DMS79 (cell line): ENCODE data around the gene ASCL5.

Experiments
- DNase-seq: peaks from one replicate; lab custom pipeline; 2025; lab: John Stamatoyannopoulos, UW

ASCL5 gene

DNA sequence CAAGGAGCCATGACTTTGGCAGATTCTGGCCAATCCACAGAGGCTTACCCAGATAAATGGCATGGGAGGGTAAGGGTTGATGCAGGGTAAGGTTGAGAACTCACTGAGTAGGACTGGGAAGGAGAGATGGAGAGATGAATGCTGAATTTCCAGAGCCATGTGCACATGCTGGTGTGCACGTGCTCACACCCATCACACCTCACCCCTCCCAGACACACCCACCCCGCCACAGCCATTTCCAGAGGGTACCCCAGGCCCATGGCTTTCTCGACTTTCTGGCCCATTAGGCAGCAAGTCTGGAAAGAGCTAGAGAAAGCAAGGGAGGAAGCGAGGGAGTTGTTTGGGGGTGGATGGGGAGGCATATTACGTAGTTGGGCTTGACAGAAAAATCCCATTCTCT lies 16.4 kb downstream of the ASCL5 start:
- DNase-seq, result no peak

DNA sequence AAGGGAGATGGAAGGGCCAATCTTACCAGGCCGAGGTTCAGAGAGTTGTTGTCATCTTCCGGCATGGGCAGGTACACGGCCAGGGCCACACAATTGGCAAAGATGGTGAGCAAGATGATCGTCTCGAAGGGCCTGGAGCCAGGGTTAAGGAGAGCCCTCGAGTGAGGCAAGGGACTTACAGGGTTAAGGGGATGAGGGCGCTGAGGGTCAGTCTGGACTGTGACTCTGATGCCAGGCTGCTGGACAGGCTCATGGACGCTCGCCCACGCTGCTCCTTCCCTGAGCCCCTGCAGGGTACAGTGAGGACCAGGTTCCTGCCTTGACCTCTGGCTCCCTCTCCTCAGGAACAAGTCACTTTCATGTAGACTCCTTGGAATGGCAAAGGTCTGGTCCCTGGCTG lies 16.8 kb downstream of the ASCL5 start:
- no peak for DNase-seq

DNA sequence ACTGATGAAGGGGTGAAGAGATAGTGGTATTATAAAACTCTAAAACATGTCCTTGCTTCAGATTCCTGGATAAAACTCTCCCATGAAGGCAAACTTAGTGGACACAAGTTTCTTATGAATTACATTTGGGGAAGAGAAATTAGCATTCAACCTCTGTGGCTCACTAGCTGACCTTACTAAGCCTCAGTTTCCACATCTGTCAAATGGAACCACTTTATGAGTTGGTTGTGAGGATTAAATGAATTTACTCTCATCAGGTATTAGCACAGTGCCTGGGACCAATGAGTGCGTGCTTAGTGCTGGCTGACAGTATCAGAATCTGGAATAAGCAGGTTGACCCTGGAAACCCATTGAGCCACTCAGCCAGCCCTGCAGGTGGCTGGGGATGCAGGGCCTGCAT lies 17.3 kb downstream of the ASCL5 start:
- DNase-seq, result no peak

DNA sequence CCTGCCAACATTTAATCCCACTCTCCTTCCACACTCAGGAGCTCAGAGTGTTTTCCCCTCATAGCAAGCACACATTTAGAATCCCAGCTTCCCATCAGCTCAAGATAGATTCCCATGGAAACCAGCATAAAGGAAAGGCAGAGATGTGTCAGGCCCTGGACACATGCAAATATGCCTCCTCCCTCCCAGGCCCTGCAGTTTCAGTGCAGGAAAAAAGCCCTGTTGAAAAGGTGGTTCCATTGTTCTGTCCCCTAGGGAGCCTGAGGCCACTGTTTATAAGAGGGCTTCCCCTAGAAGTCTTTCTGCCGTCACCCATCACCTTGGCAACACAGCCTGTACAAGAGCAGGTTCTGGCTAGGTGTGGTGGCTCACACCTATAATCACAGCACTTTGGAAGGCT lies 18.4 kb downstream of the ASCL5 start:
- peak; percentile 65 for DNase-seq

DNA sequence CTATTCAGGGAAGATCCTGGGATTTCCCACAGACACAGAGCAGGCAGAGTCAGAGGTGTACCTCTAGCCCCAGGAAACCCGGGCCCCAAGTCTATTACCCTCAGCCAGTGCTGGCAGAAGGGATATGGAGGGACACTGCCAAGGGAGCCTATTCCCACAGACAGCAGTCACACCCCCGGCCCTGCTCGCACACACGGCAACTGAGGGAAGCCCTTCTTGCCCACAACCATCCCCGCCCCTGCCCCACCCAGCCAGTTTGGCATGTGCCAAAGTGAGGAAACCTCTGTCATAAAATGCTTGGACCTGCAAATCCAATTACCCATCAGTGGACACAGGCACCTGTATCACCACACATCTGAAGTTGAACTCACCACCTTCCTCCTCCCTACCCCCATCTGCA lies 21.3 kb downstream of the ASCL5 start:
- DNase-seq, result no peak

DNA sequence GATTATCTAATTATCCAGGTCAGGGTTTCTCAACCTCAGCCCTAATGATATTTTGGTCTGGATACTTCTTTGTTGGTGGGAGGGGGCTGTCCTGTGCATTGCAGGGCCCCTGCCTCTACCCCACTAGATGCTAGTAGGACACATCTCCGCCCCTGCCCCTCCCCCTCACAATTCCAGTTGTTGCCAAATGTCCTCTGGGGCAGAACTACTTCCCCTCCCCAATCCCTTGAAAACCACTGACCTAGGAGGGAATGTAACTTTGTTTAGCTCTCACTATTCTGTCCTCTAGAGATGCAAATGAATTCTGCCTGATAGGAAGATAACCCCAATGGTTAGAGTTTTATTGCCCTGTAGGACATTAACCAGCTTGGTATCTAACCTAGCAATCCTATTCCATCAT lies 22.8 kb downstream of the ASCL5 start:
- no peak for DNase-seq

DNA sequence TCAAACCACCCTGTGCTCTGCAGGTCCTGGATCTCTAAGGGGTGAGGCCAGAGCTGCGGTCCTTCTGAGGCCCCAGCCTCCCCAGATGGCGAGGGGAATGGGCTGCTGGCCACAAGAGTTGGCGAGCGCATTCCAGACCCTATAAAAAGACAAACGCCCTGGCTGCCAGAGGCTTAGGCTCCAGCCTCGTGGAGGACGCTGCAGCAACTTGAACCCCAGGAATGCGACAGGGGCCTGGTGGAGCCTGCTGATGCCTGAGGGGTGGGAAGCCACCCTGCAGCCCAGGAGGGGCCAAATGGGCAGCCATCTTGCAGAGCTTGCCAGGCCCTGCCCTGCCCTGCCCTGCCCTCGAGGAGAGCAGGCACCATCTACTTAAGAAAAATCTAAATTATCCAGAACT lies 23.3 kb downstream of the ASCL5 start:
- no peak for DNase-seq

DNA sequence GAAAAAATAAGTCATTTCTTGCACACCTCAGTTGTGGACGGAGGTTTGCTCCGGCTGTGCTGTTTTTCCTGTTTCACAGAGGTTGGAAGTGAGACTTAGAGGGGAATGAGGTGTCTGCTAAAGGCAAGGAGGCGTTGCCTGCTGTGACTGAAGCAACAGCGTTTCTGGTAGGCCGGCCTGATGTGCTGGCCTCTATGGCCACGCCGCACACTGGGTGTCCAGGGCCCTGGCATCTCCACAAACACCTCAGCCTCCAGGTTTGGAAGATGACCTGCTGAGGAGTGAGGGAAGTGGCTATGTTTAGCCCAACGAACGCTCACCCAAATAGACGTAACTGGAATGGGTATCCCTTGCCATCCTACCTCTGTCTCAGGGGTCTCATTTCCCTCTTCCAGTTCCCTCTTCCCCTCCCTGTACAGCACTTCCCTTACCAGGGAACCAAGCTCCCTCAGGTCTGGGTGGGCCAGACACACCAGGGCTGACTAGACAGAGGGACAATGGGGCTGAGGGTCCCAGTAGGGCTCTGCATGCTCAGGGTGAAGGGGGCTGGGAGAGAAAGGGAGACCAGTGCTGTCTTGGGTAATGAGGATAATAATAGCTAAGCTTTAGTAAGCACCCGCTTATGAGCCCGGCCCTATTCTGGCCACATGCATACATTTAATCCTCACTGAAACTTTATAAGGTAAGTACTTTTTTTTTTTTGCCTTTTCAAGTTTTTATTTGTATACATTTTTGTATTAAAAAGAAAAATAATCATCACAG lies 26.6 kb downstream of the ASCL5 start:
- no peak for DNase-seq

DNA sequence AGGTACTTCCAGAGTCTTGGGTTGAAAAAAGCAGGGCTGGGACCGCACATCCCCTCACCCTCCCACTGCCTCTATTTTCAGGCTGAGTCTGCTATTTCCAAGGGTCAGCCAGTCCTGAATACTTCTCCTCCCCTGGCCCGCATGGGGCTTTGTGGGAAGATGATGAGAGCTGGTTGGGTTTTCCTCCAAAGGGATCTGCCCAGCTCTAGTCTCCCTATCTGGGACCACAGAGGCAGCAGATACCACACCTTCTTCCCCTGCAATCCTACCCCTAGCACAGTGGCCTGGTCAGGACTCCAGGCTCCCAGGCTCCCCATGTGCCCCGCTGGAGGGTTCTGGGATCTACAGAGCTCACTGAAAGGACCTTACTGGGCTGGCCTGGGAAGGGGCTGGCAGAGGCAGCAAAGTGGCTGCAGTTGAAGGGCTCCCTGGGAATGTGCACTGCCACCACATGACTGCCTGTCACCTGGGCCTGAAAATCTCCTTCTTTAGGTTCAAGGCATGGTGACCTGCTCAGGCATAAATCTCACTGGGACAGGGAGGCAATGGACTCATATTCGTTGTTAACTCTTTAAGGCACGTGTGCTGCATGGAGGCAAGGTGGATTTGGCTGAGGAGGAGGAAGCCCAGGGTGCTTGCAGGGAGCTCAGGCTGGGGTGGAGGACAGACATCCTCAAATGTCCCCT lies 27.8 kb downstream of the ASCL5 start:
- no peak for DNase-seq

DNA sequence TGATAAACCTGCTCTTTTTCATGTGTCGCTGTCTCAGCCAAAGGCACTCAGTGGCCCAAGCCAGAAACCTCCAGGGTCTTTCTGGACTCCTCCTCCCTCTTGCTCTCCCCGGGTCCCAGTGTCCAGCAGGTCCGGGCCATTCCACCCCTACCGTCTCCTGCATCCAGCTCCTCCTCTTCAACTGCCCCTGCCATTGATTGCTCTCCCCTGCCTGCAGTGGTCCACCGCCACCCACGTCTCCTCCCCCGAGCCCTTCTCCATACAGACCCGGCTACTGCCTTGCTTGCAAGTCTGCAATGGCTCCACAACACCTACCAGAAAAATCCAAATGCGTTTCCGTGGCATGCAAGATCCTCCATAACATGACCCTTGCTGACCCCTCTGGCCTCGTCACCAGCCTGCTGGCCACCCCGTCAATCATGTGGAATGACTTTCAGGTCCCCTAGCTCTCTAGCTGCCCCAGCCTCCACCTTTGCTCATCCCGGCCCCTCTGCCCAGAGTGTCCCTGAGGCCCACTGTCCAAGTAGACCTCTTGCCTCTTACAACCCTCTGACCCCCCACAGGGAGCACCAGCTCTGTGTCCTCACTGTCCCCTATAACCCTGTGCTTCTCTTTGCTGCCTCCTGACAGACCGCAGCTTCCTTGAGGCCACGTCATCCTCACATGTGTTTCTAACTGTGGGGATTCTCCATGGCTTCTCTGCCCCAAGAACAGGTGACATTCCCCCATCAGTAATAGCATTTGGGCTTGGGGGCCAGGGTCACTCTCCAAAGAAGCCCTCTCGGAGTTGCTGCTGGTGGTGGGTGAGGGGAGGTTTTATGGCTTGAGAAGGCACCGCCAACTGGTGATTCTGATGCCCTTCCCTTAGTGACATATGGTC lies 29.8 kb downstream of the ASCL5 start:
- DNase-seq, result no peak

DNA sequence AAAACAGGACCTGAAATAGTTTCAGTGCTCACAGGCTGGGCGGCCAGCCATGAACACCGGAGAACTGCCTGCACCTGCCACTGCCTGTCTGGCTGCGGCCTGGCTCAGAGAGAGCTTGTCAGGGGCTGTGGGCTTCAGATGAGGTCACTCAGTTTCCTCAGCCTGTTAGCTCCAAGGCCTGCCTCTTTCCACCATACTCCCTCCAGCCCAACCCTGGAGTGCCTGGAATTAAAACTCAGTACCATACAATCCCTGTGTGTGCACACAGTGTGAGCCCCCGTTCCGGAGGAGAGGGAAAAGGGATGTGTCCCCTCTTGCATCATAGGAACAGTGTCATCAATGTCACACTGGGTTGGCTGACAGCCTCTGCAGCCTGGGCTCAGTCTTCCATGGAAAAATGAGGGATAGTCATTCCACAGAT lies 30.9 kb downstream of the ASCL5 start:
- DNase-seq, result peak; percentile 6

DNA sequence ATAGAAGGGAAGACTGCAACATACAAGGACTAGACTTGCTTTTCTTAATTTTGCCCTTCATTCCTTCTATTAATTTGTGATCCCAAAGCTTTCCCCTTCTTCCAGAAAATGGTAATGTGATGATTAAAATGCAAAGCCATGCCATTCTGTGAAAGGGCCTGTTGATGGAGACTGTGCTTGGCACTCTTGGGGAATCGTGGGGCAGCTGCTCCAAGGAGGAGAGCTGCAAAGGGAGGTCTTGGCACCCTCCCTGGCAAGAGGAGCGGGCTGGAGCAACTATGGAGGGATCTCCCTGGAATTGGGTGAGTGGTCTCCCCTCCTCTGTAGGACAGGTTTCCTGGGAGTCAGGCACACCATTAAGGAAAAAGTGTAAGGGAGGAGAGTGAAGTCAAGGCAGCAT lies 31.4 kb downstream of the ASCL5 start:
- DNase-seq, result no peak

DNA sequence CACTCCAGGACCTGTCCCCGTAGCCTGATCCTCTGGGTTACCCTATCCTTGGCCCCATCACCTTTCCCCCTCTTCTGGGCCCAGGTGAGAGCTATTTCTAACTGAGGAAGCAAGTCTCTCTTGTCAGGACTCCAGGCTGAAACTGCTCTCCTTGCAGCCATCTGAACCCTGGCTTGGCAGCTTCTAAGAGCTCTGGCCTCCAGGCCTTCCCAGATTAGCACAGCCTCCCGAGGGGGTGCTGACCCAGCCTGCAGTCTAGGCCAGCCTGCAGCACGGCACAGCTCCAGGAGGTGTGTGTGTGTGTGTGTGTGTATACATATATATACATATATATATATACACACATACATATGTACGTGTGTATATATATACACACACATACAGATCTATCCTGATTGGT lies 32.2 kb downstream of the ASCL5 start:
- no peak for DNase-seq

DNA sequence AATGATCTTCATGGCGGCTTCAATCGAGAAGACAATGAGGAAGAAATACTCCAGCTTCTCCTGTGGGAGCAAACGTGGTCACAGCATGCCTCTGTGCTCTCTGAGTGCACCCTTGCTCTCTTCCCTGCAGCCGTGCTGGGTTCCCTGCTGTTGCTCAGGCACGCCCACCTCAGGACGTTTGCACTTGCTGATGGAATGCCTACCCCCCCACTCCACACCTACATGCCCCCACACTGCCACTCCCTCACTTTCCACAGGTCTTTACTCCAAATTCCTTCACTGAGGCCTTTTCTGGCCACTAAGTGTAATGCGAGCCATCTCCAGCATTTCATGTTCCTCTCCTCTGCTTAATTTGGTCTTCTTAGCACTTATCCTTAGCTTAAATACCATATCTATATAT lies 33.0 kb downstream of the ASCL5 start:
- no peak for DNase-seq

DNA sequence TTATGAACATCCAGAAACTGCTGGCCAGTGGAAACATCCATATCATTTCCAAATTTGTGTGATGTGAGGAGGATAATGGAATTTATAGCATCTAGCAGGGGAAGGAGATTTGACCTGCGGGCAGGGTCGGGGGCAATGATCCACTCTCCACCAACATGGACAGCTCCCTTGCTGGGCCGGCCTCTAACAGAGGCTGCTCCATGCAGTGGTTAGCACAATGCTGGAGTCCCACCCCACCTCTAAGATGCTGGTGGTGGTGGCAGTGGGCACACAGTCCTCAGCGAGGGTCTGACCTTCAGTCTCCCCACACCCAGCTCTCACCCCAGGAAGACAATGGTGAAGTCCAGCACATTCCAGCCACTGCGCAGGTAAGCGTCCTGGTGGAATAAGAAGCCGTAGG lies 33.4 kb downstream of the ASCL5 start:
- DNase-seq, result no peak

DNA sequence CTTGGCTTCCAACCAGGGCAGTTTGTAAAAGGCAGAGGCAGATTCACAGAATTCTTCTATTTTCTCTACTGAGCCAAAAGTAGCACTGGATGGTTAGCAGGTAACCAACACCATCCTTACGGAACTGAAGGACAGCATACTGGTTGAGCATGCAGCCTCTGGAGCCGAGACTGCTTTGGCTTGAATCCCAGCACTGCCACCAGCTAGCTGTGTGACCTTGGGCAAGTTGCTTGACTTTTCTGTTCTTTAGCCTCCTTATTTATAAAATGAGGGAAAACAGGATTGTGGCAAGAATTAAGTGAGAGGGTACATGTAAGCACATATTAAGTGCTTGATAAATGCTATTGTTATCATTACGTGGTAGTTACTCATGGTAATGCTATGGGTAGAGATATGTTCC lies 34.2 kb downstream of the ASCL5 start:
- DNase-seq, result no peak

DNA sequence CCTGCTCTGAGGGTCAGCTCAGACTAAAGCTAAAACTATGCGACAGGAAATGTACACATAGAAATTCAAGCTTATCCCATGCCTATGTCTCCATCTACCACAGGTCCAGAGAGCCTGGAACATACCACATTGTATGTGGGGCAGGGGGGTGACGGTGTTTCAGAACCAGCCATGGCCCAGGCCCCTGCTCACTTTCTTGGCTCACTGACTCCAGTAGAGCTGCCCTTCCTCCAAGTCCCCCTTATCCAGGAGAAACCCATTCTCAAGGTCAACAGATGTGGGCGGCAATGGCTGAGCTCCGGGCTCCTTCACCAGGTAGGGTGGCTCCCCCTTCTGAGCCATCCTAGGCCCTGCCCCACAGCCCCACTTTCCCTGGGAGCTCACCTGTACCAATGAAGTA lies 35.7 kb downstream of the ASCL5 start:
- no peak for DNase-seq

DNA sequence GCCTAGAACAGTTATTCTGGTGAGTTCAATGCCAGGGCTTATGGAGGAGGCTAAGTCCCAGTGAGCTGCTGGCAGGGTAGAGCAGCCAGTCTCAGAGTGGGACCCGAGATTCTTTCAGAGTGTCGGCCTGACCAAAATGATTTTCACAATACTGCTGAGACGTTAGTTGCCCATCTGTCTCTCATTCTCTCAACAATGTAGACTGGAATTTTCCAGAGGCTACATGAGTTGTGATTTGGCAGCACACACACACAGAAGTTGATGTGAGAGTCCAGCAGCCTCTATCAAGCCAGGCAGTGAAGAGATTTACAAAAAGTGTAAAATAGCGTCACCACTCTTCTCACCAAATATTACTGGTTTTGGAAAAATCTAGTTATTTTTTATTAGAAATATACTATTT lies 36.4 kb downstream of the ASCL5 start:
- no peak for DNase-seq

DNA sequence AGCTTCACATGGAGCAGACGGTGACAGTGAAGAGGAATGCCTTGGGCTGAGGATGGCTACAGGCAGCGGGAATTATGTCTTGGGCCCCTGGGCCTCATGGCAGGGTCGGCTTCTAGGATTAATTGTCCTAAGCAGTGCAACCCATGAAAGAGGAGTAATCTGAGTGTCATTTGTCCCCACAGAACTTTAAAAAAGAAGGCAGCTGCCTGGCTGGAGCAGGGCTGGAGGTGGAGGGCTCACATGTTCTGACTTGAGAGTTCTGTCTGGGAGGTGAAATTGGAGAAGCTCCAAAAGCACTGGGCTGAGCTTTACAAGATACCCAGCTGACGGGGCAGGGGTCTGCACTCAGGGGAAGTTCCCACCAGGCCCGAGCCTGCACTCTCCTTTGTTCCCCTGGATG lies 37.4 kb downstream of the ASCL5 start:
- DNase-seq, result peak; percentile 11

DNA sequence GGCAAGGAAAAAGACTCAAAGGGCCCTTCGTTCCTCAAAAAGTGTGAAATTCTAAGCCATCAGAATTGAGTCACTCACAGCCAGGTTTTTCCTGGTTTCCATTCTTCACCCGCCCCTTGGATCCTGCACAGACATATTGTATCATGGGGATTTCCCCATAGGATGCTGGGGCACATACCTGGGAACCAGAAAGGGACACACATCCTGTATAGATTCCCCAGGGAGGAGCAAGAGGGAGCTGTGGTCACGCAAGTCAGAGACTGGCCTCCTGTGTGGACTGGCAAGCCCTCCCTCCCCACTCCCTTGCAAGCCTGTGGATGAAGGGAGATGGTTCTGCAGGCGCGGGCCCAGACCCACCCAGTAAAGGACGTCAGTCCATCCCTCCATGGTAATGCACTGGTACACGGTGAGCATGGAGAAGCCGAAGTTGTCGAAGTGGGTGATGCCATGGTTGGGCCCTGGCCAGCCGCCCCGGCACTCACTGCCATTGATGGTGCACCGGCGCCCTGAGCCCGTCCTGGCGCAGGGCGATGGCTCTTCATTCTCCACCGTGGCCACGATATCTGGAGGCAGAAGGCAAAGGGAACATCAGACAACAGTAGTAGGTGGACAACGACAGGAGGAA lies 38.0 kb downstream of the ASCL5 start:
- DNase-seq, result no peak

DNA sequence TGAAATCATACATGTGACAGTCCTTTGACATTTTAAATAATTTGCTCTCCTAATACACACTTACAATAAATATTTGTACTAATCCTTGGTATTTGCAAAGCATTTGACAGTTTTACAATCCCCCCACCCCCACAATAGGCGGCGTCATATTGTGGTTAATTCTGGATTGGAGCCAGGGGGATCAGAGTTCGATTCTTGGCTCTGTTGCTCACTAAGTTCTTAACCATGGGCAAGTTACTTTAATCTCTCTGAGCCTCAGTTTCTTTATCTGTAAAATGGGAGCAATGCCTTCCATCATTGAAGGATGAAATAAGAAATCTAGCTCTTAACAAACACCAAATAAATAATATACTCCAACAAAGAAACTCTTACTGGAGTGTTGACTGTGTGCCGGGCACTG lies 38.6 kb downstream of the ASCL5 start:
- no peak for DNase-seq
